BJ (cell line): ENCODE data around the gene ZDHHC19. TPM values are rescaled to one million over a fixed set of nuclear protein-coding genes. Genes with fewer than 3 reads are reported as not detected.
"Not testable (repeated sequence)": the region's sequence is repeated elsewhere in the genome, so short reads cannot be mapped to it uniquely, and the experiment has no call there.

Experiments used
- CTCF ChIA-PET: fragments of 350-600 bp; formaldehyde crosslinking; extraction: SDS; loops from one replicate; lab custom pipeline; 2021; ENCODE audit warnings: antibody characterized with exemption, inconsistent platforms; lab: Yijun Ruan, JAX
- POLR2A ChIA-PET: fragments of 300-600 bp; sonication (Branson Sonifier 250); formaldehyde crosslinking; extraction: SDS; loops from one replicate; lab custom pipeline; 2021; ENCODE audit warnings: antibody characterized with exemption; lab: Charles Lee
- DNase-seq: peaks from one replicate; pipeline ENCODE4 v3.0.0-alpha.2; 2011; ENCODE audit warnings: low read depth
- H3K27me3 ChIP-seq: 2 replicates; pipeline ENCODE4 v1.6.0; 2011; ENCODE audit warnings: low read length; ENCODE audit not compliant: control insufficient read depth, insufficient read depth
- H3K36me3 ChIP-seq: 2 replicates; pipeline ENCODE4 v1.5.1; 2011; ENCODE audit warnings: low read length; ENCODE audit not compliant: control insufficient read depth, insufficient read depth
- H3K4me3 ChIP-seq: 2 replicates; pipeline ENCODE4 v1.5.1; 2011; ENCODE audit warnings: low read depth, mild to moderate bottlenecking, control low read depth, low read length
- polyA plus RNA-seq: library from polyadenylated mRNA; depleted of rRNA; stranded (reverse); fragments of >200 nt; gene quantifications from 2 replicates; pipeline ENCODE4 v1.2.3, GENCODE V29; 2011
- TF ChIP-seq, protein P1 (sequence below): IDR thresholded peaks from 2 replicates; pipeline ENCODE4 v1.5.1; 2011; ENCODE audit warnings: low read depth, mild to moderate bottlenecking, control low read depth, inconsistent platforms, low read length, moderate library complexity; ENCODE audit not compliant: insufficient read depth

ZDHHC19 gene
- polyA plus RNA-seq, 1 experiment, result not detected

DNA sequence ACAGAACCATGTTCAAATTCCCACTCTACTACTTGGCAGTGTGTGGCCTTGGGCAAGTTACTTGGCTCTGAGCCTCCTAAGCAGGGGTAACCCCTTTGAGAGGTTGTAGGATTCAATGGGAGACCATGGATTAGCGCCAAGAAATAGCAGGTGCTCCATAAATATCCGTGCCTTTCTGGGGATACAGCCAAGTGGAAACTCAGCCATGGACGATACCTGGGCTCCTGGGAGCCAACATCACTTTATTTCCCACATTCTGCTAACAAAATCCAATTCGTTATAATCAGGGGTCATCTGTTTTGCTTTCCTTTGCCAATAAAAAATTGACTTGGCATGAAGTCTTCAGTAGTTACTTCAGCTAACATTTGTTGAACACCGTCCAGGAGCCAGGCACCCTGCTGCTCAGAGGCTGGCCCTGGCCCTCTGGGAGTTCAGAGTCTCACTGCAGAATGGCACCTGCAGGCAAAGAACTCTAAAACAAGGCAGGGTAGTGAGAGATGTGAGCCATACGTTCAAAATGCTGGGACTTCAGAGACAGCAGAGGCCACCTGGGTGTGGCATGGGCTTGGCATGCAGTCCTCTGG lies 42.3 kb downstream of the ZDHHC19 start:
- CTCF ChIA-PET, result no interaction called here
- Histone ChIP-seq H3K27me3 (no peaks in the 10 kb centered on the region), H3K4me3 (no peak overlapping the region), H3K36me3 (no peaks in the 10 kb centered on the region)
- DNase-seq, result no peak
- POLR2A ChIA-PET, result no interaction called here
- TF ChIP-seq, protein P1, sequence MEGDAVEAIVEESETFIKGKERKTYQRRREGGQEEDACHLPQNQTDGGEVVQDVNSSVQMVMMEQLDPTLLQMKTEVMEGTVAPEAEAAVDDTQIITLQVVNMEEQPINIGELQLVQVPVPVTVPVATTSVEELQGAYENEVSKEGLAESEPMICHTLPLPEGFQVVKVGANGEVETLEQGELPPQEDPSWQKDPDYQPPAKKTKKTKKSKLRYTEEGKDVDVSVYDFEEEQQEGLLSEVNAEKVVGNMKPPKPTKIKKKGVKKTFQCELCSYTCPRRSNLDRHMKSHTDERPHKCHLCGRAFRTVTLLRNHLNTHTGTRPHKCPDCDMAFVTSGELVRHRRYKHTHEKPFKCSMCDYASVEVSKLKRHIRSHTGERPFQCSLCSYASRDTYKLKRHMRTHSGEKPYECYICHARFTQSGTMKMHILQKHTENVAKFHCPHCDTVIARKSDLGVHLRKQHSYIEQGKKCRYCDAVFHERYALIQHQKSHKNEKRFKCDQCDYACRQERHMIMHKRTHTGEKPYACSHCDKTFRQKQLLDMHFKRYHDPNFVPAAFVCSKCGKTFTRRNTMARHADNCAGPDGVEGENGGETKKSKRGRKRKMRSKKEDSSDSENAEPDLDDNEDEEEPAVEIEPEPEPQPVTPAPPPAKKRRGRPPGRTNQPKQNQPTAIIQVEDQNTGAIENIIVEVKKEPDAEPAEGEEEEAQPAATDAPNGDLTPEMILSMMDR, result no peak

DNA sequence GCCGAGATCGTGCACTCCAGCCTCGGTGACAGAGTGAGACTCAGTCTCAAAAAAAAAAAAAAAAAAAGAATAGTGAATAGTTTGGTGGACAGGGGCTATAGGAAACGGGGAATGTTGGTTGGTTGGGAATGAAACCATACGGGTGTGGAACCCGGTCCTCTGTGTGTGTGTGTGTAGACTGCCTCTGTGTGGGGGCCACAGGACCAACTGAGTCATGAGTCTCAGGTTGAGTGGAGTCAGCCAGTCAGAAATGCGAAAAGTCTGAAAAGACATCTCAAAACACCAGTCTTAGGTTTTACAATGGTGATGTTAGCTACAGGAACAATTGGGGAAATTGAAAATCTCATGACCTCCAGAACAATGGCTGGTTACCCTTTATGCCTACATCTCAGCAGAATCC lies 44.5 kb downstream of the ZDHHC19 start:
- ChIA-PET CTCF (no interaction called here), POLR2A (no interaction called here)
- H3K27me3 ChIP-seq, result no peaks in the 10 kb centered on the region
- no peak overlapping the region for H3K4me3 ChIP-seq
- no peaks in the 10 kb centered on the region for H3K36me3 ChIP-seq
- no peak for DNase-seq
- TF ChIP-seq, protein P1, result no peak

DNA sequence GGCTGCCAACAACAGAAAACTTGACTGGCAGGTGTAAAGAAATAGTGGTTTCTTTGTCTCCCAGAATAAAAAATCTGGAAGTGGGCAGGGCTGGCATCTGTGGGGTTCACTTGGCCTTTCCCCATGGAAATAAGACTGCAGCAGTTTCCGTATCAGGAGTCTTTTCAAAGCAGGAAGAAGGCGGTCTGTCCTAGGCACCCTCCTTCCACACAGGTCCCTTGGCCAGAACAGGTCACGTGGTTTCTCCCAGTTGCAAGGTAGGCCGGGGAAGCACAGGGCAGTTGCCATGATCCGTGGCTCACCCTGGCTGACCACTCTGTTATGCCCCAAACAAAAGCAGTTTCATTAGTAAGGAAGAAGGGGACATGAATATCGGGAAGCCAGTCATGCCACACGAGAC lies 45.4 kb downstream of the ZDHHC19 start:
- DNase-seq, result no peak
- ChIA-PET CTCF (no interaction called here), POLR2A (no interaction called here)
- TF ChIP-seq, protein P1, result no peak
- no peaks in the 10 kb centered on the region for H3K36me3 ChIP-seq
- no peaks in the 10 kb centered on the region for H3K27me3 ChIP-seq
- no peak overlapping the region for H3K4me3 ChIP-seq

DNA sequence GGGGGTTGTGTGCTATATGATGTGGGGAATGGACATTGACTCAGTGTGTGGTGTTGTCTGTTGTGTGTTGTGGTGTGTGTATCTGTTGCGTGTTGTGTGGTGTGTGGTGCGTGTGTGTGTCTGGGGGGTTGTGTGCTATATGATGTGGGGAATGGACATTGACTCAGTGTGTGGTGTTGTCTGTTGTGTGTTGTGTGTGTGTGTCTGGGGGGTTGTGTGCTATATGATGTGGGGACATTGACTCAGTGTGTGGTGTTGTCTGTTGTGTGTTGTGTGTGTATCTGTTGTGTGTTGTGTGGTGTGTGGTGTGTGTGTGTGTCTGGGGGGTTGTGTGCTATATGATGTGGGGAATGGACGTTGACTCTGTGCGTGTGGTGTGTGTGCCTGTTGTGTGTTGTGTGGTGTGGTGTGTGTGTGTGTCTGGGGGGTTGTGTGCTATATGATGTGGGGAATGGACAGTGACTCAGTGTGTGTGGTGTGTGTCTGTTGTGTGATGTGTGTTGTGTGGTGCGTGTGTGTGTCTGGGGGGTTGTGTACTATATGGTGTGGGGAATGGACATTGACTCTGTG lies 46.1 kb downstream of the ZDHHC19 start:
- H3K36me3 ChIP-seq, H3K4me3 ChIP-seq, POLR2A ChIA-PET, DNase-seq, H3K27me3 ChIP-seq, CTCF ChIA-PET: not testable (repeated sequence)

DNA sequence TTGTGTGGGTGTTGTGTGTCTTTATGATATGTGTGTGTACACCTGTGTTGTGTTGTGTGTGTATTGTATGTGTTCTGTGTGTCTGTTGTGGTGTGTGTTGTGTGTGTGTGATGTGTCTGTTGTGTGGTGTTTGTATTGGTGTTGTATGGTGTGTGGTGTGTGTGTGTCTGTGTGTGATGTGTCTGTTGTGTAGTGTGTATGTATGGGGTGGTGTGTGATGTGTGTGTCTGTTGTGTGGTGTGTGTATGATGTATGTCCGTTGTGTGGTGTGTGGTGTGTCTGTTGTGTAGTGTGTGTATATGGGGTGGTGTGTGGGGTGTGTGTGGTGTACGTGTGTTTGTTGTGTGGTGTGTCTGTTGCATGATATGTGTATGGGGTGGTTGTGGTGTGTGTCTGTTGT lies 46.6 kb downstream of the ZDHHC19 start:
- CTCF ChIA-PET, result no interaction called here
- Histone ChIP-seq H3K27me3 (no peaks in the 10 kb centered on the region), H3K36me3 (no peaks in the 10 kb centered on the region), H3K4me3 (no peak overlapping the region)
- TF ChIP-seq, protein P1, result no peak
- DNase-seq, result no peak
- POLR2A ChIA-PET, result no interaction called here
